SK-N-SH (cell line): ENCODE results near the gene CNBD2.
"Not testable (repeated sequence)": the region's sequence is repeated elsewhere in the genome, so short reads cannot be mapped to it uniquely, and the experiment has no call there.

Experiments
- EZH2phosphoT487 ChIP-seq: fragments of 200-600 bp; sonication (generic); IDR thresholded peaks from 2 replicates; pipeline ENCODE4 v1.6.1; 2017; ENCODE audit warnings: low read depth, mixed run types, mild to moderate bottlenecking, antibody characterized with exemption, moderate library complexity, borderline replicate concordance
- FOXM1 ChIP-seq: IDR thresholded peaks from 2 replicates; pipeline ENCODE4 v1.4.0; 2012; ENCODE audit warnings: low read depth, mild to moderate bottlenecking
- JUND ChIP-seq: IDR thresholded peaks from 2 replicates; pipeline ENCODE4 v1.4.0; 2012
- MAX ChIP-seq: IDR thresholded peaks from 2 replicates; pipeline ENCODE4 v1.4.0; 2012; ENCODE audit warnings: low read depth
- MXI1 ChIP-seq: IDR thresholded peaks from 2 replicates; pipeline ENCODE4 v1.6.1; 2012; ENCODE audit warnings: mild to moderate bottlenecking, low read depth, low read length, improper control_type of control experiment
- RAD21 ChIP-seq: IDR thresholded peaks from 2 replicates; pipeline ENCODE4 v1.6.1; 2012; ENCODE audit warnings: mild to moderate bottlenecking, low read length
- REST ChIP-seq: IDR thresholded peaks from 2 replicates; pipeline ENCODE4 v1.6.1; 2012; ENCODE audit warnings: mild to moderate bottlenecking, low read depth, low read length, moderate library complexity
- SIN3A ChIP-seq: IDR thresholded peaks from 2 replicates; pipeline ENCODE4 v1.6.1; 2012; ENCODE audit warnings: low read depth, mild to moderate bottlenecking, low read length, moderate library complexity, borderline replicate concordance
- TAF1 ChIP-seq: IDR thresholded peaks from 2 replicates; pipeline ENCODE4 v1.6.1; 2012; ENCODE audit warnings: low read depth, mild to moderate bottlenecking, low read length, moderate library complexity, borderline replicate concordance
- TCF12 ChIP-seq: IDR thresholded peaks from 2 replicates; pipeline ENCODE4 v1.4.0; 2012
- YY1 ChIP-seq: IDR thresholded peaks from 2 replicates; pipeline ENCODE4 v1.4.0; 2012; ENCODE audit warnings: low read depth, mild to moderate bottlenecking
- TF ChIP-seq, protein P1 (sequence below): fragments of 200-600 bp; sonication (generic); IDR thresholded peaks from 2 replicates; pipeline ENCODE4 v1.6.1; 2017; ENCODE audit warnings: antibody characterized with exemption, mild to moderate bottlenecking, moderate library complexity
- TF ChIP-seq, protein P2 (sequence below): IDR thresholded peaks from 2 replicates; pipeline ENCODE4 v1.4.0; 2012; ENCODE audit warnings: low read depth, borderline replicate concordance

DNA sequence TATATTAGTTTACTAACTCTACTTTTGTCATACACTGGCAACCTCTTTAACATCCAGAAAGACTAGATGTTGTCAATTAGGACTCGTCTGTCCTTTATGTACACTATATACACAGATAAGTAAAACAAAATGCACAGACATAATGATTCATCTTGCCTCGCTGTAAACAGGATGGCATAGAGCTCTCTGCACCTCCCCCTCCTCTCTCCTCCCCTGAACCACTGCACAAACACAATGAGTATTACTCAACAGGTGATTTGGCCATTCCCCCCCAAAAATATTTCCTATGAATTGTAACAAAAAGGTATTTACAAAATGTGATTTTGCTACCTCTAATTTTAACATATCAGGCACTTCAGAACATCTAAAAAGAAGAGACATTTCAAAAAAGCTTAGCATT, 81.0 kb downstream of the CNBD2 start:
- TF ChIP-seq MXI1, TAF1, YY1, JUND, SIN3A, EZH2phosphoT487, REST, MAX, RAD21, TCF12, FOXM1: not testable (repeated sequence)
- TF ChIP-seq, protein P1, sequence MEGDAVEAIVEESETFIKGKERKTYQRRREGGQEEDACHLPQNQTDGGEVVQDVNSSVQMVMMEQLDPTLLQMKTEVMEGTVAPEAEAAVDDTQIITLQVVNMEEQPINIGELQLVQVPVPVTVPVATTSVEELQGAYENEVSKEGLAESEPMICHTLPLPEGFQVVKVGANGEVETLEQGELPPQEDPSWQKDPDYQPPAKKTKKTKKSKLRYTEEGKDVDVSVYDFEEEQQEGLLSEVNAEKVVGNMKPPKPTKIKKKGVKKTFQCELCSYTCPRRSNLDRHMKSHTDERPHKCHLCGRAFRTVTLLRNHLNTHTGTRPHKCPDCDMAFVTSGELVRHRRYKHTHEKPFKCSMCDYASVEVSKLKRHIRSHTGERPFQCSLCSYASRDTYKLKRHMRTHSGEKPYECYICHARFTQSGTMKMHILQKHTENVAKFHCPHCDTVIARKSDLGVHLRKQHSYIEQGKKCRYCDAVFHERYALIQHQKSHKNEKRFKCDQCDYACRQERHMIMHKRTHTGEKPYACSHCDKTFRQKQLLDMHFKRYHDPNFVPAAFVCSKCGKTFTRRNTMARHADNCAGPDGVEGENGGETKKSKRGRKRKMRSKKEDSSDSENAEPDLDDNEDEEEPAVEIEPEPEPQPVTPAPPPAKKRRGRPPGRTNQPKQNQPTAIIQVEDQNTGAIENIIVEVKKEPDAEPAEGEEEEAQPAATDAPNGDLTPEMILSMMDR = not testable (repeated sequence)
- TF ChIP-seq, protein P2, sequence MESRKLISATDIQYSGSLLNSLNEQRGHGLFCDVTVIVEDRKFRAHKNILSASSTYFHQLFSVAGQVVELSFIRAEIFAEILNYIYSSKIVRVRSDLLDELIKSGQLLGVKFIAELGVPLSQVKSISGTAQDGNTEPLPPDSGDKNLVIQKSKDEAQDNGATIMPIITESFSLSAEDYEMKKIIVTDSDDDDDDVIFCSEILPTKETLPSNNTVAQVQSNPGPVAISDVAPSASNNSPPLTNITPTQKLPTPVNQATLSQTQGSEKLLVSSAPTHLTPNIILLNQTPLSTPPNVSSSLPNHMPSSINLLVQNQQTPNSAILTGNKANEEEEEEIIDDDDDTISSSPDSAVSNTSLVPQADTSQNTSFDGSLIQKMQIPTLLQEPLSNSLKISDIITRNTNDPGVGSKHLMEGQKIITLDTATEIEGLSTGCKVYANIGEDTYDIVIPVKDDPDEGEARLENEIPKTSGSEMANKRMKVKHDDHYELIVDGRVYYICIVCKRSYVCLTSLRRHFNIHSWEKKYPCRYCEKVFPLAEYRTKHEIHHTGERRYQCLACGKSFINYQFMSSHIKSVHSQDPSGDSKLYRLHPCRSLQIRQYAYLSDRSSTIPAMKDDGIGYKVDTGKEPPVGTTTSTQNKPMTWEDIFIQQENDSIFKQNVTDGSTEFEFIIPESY = not testable (repeated sequence)
